ENCODE results near the gene SALL2. TPM values are rescaled to one million over a fixed set of nuclear protein-coding genes. Genes with fewer than 3 reads are reported as not detected.

Gene SALL2
- total and polyA plus RNA-seq, 2 of the 8 experiments (the other 6 are each of a cell fraction or from before 2014, with no cell fraction given) = 310 to 360 TPM

- TF ChIP-seq JUND (IDR thresholded peaks at IDR 0.05; ENCODE audit: low read length) (no peak), BACH1 (IDR thresholded peaks at IDR 0.05; ENCODE audit: low read length) (no peak), MAX (IDR thresholded peaks at IDR 0.05) (peak; percentile 90), SIRT6 (IDR thresholded peaks at IDR 0.05; ENCODE audit: low read length) (no peak), CBX5 (IDR thresholded peaks at IDR 0.05; ENCODE audit: low read depth, low read length) (no peak), ASH2L (IDR thresholded peaks at IDR 0.05; ENCODE audit: low read length) (no peak), GTF2F1 (IDR thresholded peaks at IDR 0.05; ENCODE audit: borderline replicate concordance, low read depth, low read length) (peak; percentile 64), SAP30 (IDR thresholded peaks at IDR 0.05; ENCODE audit: insufficient read depth, insufficient replicate concordance, low read length) (peak; percentile 92), BRCA1 (IDR thresholded peaks at IDR 0.05; ENCODE audit: low read depth, low read length) (no peak), CREB1 (IDR thresholded peaks at IDR 0.05) (peak; percentile 87), MAFK (IDR thresholded peaks at IDR 0.05; ENCODE audit: low read depth, low read length) (peak; percentile 28; the same call in 1 of the 2 replicates), EZH2 (IDR thresholded peaks at IDR 0.05; ENCODE audit: low read depth, low read length, severe bottlenecking) (no peak), CBX8 (IDR thresholded peaks at IDR 0.05; ENCODE audit: borderline replicate concordance, low read depth, low read length) (no peak), PHF8 (conservative IDR thresholded peaks at IDR 0.05; ENCODE audit: low read depth, low read length) (peak; percentile 44; the same call in 1 of the 2 replicates), SP2 (IDR thresholded peaks at IDR 0.05; ENCODE audit: low read length) (no peak), CTBP2 (IDR thresholded peaks at IDR 0.05; ENCODE audit: borderline replicate concordance, insufficient read depth, insufficient read length, low read length) (no peak), NANOG (IDR thresholded peaks at IDR 0.05; ENCODE audit: insufficient read depth, low read depth, low read length, poor library complexity, severe bottlenecking) (no peak)
- TF ChIP-seq, protein P1, sequence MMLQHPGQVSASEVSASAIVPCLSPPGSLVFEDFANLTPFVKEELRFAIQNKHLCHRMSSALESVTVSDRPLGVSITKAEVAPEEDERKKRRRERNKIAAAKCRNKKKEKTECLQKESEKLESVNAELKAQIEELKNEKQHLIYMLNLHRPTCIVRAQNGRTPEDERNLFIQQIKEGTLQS (IDR thresholded peaks at IDR 0.05; ENCODE audit: insufficient read depth, low read depth, low read length) = 0 out of 2 replicates have a peak, but pooled peaks have one; percentile 7
- TF ChIP-seq, protein P2, sequence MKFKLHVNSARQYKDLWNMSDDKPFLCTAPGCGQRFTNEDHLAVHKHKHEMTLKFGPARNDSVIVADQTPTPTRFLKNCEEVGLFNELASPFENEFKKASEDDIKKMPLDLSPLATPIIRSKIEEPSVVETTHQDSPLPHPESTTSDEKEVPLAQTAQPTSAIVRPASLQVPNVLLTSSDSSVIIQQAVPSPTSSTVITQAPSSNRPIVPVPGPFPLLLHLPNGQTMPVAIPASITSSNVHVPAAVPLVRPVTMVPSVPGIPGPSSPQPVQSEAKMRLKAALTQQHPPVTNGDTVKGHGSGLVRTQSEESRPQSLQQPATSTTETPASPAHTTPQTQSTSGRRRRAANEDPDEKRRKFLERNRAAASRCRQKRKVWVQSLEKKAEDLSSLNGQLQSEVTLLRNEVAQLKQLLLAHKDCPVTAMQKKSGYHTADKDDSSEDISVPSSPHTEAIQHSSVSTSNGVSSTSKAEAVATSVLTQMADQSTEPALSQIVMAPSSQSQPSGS (IDR thresholded peaks at IDR 0.05; ENCODE audit: low read length) = peak; percentile 31; the same call in 1 of the 2 replicates
Observed at GRCh38 chr14:21510735-21511657, 15.2 kb downstream of the SALL2 start, which contains the start of gene METTL3 (continued).
